PC-9 (cell line): Measurements from ENCODE around the gene VLDLR.

ENCODE experiments used
- CTCF ChIP-seq: fragments of 200-600 bp; sonication (generic); conservative IDR thresholded peaks from 2 replicates; pipeline ENCODE4 v1.6.1; 2017; ENCODE audit warnings: mixed run types, antibody characterized with exemption, mild to moderate bottlenecking, moderate library complexity
- EZH2 ChIP-seq: fragments of 200-600 bp; sonication (generic); IDR thresholded peaks from 2 replicates; pipeline ENCODE4 v1.8.0; 2017; ENCODE audit warnings: antibody characterized with exemption, low read depth

- TF ChIP-seq EZH2 (no peak), CTCF (no peak)
Measured at GRCh38 chr9:2640570-2640969, 19.0 kb downstream of the VLDLR start.
